GM21423 (cell line): ENCODE data around the gene PRKCE.

Source experiments
- ATAC-seq: cut with Tn5 transposase; IDR thresholded peaks from one replicate; pipeline ENCODE4 v1.9.1; 2021; ENCODE audit warnings: mild to moderate bottlenecking, moderate library complexity; ENCODE audit not compliant: unreplicated experiment

Gene PRKCE

GRCh38 chr2:45826884-45827635 is 175.6 kb downstream of the PRKCE start:
- no peak for ATAC-seq

- ATAC-seq: no peak
Observed at GRCh38 chr2:45830322-45830721, 178.8 kb downstream of the PRKCE start.

GRCh38 chr2:45833301-45833967 is 182.0 kb downstream of the PRKCE start:
- ATAC-seq: peak; percentile 19

GRCh38 chr2:45833968-45834344 is 182.5 kb downstream of the PRKCE start:
- peak; percentile 76 for ATAC-seq

- ATAC-seq: no peak
Observed at GRCh38 chr2:45834372-45834771, 182.9 kb downstream of the PRKCE start.

GRCh38 chr2:45834858-45835257 is 183.4 kb downstream of the PRKCE start:
- ATAC-seq: no peak

GRCh38 chr2:45836316-45836715 is 184.8 kb downstream of the PRKCE start:
- ATAC-seq: no peak

- no peak for ATAC-seq
Observed at GRCh38 chr2:45836740-45837139, 185.3 kb downstream of the PRKCE start.

- ATAC-seq: no peak
Observed at GRCh38 chr2:45837812-45838341, 186.4 kb downstream of the PRKCE start.

GRCh38 chr2:45839508-45840251 is 188.2 kb downstream of the PRKCE start:
- ATAC-seq: no peak

- peak; percentile 41 for ATAC-seq
Observed at GRCh38 chr2:45840481-45840880, 189.0 kb downstream of the PRKCE start.

GRCh38 chr2:45841752-45842407 is 190.4 kb downstream of the PRKCE start:
- no peak for ATAC-seq

GRCh38 chr2:45843136-45843535 is 191.7 kb downstream of the PRKCE start:
- peak; percentile 40 for ATAC-seq

- ATAC-seq: no peak
Observed at GRCh38 chr2:45844796-45845457, 193.5 kb downstream of the PRKCE start.

- ATAC-seq: no peak
Observed at GRCh38 chr2:45845566-45845965, 194.1 kb downstream of the PRKCE start.

- no peak for ATAC-seq
Observed at GRCh38 chr2:45849491-45850283, 198.2 kb downstream of the PRKCE start.

- ATAC-seq: no peak
Observed at GRCh38 chr2:45850558-45850957, 199.1 kb downstream of the PRKCE start.

GRCh38 chr2:45851111-45851510 is 199.6 kb downstream of the PRKCE start:
- no peak for ATAC-seq

- no peak for ATAC-seq
Observed at GRCh38 chr2:45851576-45852304, 200.3 kb downstream of the PRKCE start.
